HepG2 (cell line): ENCODE data around the gene HTRA2. TPM values are rescaled to one million over a fixed set of nuclear protein-coding genes. Genes with fewer than 3 reads are reported as not detected.

Source experiments
- AGO1 ChIP-seq: fragments of 200-400 bp; formaldehyde crosslinking; IDR thresholded peaks from 2 replicates; pipeline ENCODE4 v1.6.1; 2017; ENCODE audit warnings: mild to moderate bottlenecking, low read depth, low read length, moderate library complexity; ENCODE audit not compliant: poor library complexity, severe bottlenecking
- ATF1 ChIP-seq: IDR thresholded peaks from 2 replicates; pipeline ENCODE4 v1.6.1; 2016; ENCODE audit warnings: mild to moderate bottlenecking, control low read depth
- CEBPB ChIP-seq: IDR thresholded peaks from 2 replicates; pipeline ENCODE4 v1.6.1; 2011; ENCODE audit warnings: low read depth, low read length, improper control_type of control experiment, borderline replicate concordance
- EZH2 ChIP-seq: conservative IDR thresholded peaks from 2 replicates; pipeline ENCODE4 v1.6.1; 2012; ENCODE audit warnings: mild to moderate bottlenecking, low read depth, low read length, moderate library complexity
- FOSL1 ChIP-seq: sonication (generic); formaldehyde crosslinking; IDR thresholded peaks from 2 replicates; pipeline ENCODE4 v1.9.0; 2021; ENCODE audit warnings: missing genetic modification reagents, borderline replicate concordance
- HNRNPH1 ChIP-seq: fragments of 200-400 bp; formaldehyde crosslinking; optimal IDR thresholded peaks from 2 replicates; pipeline ENCODE3; 2017; ENCODE audit warnings: mild to moderate bottlenecking, low read depth, low read length
- IKZF5 ChIP-seq: IDR thresholded peaks from 2 replicates; pipeline ENCODE4 v1.6.1; 2018; ENCODE audit warnings: missing genetic modification reagents, mild to moderate bottlenecking, missing compliant biosample characterization
- KDM5B ChIP-seq: sonication (generic); formaldehyde crosslinking; IDR thresholded peaks from 2 replicates; pipeline ENCODE4 v1.4.0; 2020; ENCODE audit warnings: missing genetic modification reagents, mild to moderate bottlenecking, borderline replicate concordance
- MAFK ChIP-seq, 2 experiments: IDR thresholded peaks in 1 of 2; conservative IDR thresholded peaks in 1 of 2; 2 replicates each; pipeline ENCODE4 v1.6.1; 2011; ENCODE audit warnings: improper control_type of control experiment in 2 of 2, low read length in 2 of 2
- MED1 ChIP-seq: sonication (generic); formaldehyde crosslinking; IDR thresholded peaks from 2 replicates; pipeline ENCODE4 v1.4.0; 2020; ENCODE audit warnings: missing genetic modification reagents
- MYC ChIP-seq: sonication (generic); formaldehyde crosslinking; IDR thresholded peaks from 2 replicates; pipeline ENCODE4 v1.9.0; 2021; ENCODE audit warnings: missing genetic modification reagents, borderline replicate concordance
- NR0B2 ChIP-seq: sonication (generic); formaldehyde crosslinking; IDR thresholded peaks from 2 replicates; pipeline ENCODE4 v1.4.0; 2020; ENCODE audit warnings: mild to moderate bottlenecking, missing genetic modification reagents
- PITX1 ChIP-seq: sonication (generic); formaldehyde crosslinking; IDR thresholded peaks from 2 replicates; pipeline ENCODE4 v1.5.1; 2020; ENCODE audit warnings: mild to moderate bottlenecking, missing genetic modification reagents
- PPARG ChIP-seq: conservative IDR thresholded peaks from 2 replicates; pipeline ENCODE4 v1.6.1; 2016; ENCODE audit warnings: missing biosample characterization, missing genetic modification reagents
- RFX1 ChIP-seq: fragments of 450-650 bp; IDR thresholded peaks from 2 replicates; pipeline ENCODE4 v1.6.1; 2017
- RFX3 ChIP-seq: IDR thresholded peaks from 2 replicates; pipeline ENCODE4 v1.6.1; 2016; ENCODE audit warnings: missing biosample characterization, missing genetic modification reagents
- RFX5 ChIP-seq: IDR thresholded peaks from 2 replicates; pipeline ENCODE4 v1.6.1; 2011; ENCODE audit warnings: low read depth, low read length, improper control_type of control experiment
- SCMH1 ChIP-seq: sonication (generic); formaldehyde crosslinking; IDR thresholded peaks from 2 replicates; pipeline ENCODE4 v1.9.0; 2021; ENCODE audit warnings: missing genetic modification reagents, mild to moderate bottlenecking, borderline replicate concordance
- SMC3 ChIP-seq: IDR thresholded peaks from 2 replicates; pipeline ENCODE4 v1.6.1; 2011; ENCODE audit warnings: low read length, improper control_type of control experiment
- SOX6 ChIP-seq, 2 experiments: fragments of 450-650 bp in 1 of 2; sonication (generic) in 1 of 2; formaldehyde crosslinking in 1 of 2; IDR thresholded peaks; 2 replicates each; pipeline versions ENCODE4 v1.4.0 to v1.6.1; 2017 to 2020; ENCODE audit warnings: antibody characterized with exemption in 1 of 2, mild to moderate bottlenecking in 1 of 2, missing genetic modification reagents in 1 of 2
- TEAD2 ChIP-seq: sonication (generic); formaldehyde crosslinking; IDR thresholded peaks from 2 replicates; pipeline ENCODE4 v1.9.0; 2021; ENCODE audit warnings: missing genetic modification reagents
- U2AF2 ChIP-seq: fragments of 200-400 bp; formaldehyde crosslinking; IDR thresholded peaks from 2 replicates; pipeline ENCODE4 v1.6.1; 2017; ENCODE audit warnings: low read depth, mild to moderate bottlenecking, low read length
- ZBTB7B ChIP-seq: sonication (generic); formaldehyde crosslinking; IDR thresholded peaks from 2 replicates; pipeline ENCODE4 v1.4.0; 2020; ENCODE audit warnings: missing genetic modification reagents
- ZNF256 ChIP-seq: sonication (generic); formaldehyde crosslinking; conservative IDR thresholded peaks from 2 replicates; pipeline ENCODE4 v1.4.0; 2020; ENCODE audit warnings: missing genetic modification reagents
- ZNF343 ChIP-seq: sonication (generic); formaldehyde crosslinking; IDR thresholded peaks from 2 replicates; pipeline ENCODE4 v1.4.0; 2020; ENCODE audit warnings: mild to moderate bottlenecking, missing genetic modification reagents
- ZNF556 ChIP-seq: sonication (generic); formaldehyde crosslinking; IDR thresholded peaks from 2 replicates; pipeline ENCODE4 v1.4.0; 2020; ENCODE audit warnings: mild to moderate bottlenecking, missing genetic modification reagents, borderline replicate concordance
- ZNF589 ChIP-seq: sonication (generic); formaldehyde crosslinking; conservative IDR thresholded peaks from 2 replicates; pipeline ENCODE4 v1.8.0; 2022; ENCODE audit warnings: mild to moderate bottlenecking, moderate library complexity, missing genetic modification reagents
- polyA plus RNA-seq, 8 experiments: library from polyadenylated mRNA; depleted of rRNA in 3 of 8; stranded (reverse) in 7 of 8; unstranded in 1 of 8; fragments of >200 nt; fragmentation: Illumina TruSeq in 4 of 8; extraction: Trizol in 4 of 8; gene quantifications; 2 replicates each; pipeline versions ENCODE4 v1.2.1 to v1.2.3, GENCODE V29; 2011 to 2016; ENCODE audit warnings: low read depth in 4 of 8, missing spikeins in 1 of 8, mixed read lengths in 1 of 8; ENCODE audit not compliant: insufficient read depth in 1 of 8
- total RNA-seq, 5 experiments: library from RNA; depleted of rRNA; stranded (reverse); fragments of >200 nt; fragmentation: Illumina TruSeq; extraction: Trizol; gene quantifications; 2 replicates each; pipeline ENCODE4 v1.2.3, GENCODE V29; 2016; ENCODE audit warnings: low read depth in 1 of 5
- TF ChIP-seq, protein P1 (sequence below): IDR thresholded peaks from 2 replicates; pipeline ENCODE4 v1.6.1; 2016; ENCODE audit warnings: low read depth, control low read depth

Gene HTRA2
- total and polyA plus RNA-seq, 2 of the 13 experiments (the other 11 are each of a cell fraction or from before 2014, with no cell fraction given), result 47.7 to 50.3 TPM

DNA sequence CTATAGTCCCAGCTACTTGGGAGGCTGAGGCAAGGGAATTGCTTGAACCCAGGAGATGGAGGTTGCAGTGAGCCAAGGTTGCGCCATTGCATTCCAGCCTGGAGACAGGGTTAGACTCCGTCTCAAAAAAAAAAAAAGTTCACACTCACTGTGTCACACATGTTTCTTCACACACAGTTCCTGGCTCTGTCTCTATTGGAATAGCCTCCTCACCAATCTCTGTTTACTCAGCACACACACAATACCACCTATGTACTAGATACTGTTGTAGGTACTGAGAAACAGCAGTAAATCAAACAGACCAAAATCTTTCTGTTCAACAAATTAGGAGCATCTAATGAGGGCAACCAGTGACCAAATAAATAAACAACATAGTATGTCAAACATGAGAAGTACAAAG lies 43.6 kb upstream of the HTRA2 start (continued):
- TF ChIP-seq KDM5B (CRISPR knock-in tag) (no peak), RFX5 (no peak), PITX1 (CRISPR knock-in tag) (no peak; the same call in 1 of the 2 replicates), MED1 (CRISPR knock-in tag) (no peak), FOSL1 (CRISPR knock-in tag) (no peak), MYC (CRISPR knock-in tag) (no peak), U2AF2 (no peak), CEBPB (peak; percentile 35; the same call in 1 of the 2 replicates), SCMH1 (CRISPR knock-in tag) (no peak), MAFK (conservative IDR thresholded peaks at IDR 0.05 in 1 of 2, IDR thresholded peaks at IDR 0.05 in 1 of 2; ENCODE audit: low read length in 2 of 2) (no peak), ZNF343 (no peak), SMC3 (no peak), TEAD2 (no peak), RFX3 (no peak), NR0B2 (CRISPR knock-in tag) (no peak), HNRNPH1 (no peak), PPARG (CRISPR knock-in tag) (peak; percentile 68), ZBTB7B (CRISPR knock-in tag) (no peak), ATF1 (CRISPR knock-in tag) (no peak), ZNF589 (CRISPR knock-in tag) (no peak), EZH2 (no peak), RFX1 (no peak), SOX6 (IDR thresholded peaks at IDR 0.05) (no peak), SOX6 (CRISPR knock-in tag; IDR thresholded peaks at IDR 0.05) (peak; percentile 45; the same call in 1 of the 2 replicates), ZNF256 (CRISPR knock-in tag) (no peak), AGO1 (no peak), IKZF5 (no peak), ZNF556 (CRISPR knock-in tag) (no peak)
- TF ChIP-seq, protein P1, sequence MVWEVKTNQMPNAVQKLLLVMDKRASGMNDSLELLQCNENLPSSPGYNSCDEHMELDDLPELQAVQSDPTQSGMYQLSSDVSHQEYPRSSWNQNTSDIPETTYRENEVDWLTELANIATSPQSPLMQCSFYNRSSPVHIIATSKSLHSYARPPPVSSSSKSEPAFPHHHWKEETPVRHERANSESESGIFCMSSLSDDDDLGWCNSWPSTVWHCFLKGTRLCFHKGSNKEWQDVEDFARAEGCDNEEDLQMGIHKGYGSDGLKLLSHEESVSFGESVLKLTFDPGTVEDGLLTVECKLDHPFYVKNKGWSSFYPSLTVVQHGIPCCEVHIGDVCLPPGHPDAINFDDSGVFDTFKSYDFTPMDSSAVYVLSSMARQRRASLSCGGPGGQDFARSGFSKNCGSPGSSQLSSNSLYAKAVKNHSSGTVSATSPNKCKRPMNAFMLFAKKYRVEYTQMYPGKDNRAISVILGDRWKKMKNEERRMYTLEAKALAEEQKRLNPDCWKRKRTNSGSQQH (CRISPR knock-in tag), result no peak
